Measurements from ENCODE around the gene FILIP1. TPM values are rescaled to one million over a fixed set of nuclear protein-coding genes. Genes with fewer than 3 reads are reported as not detected.

Gene FILIP1
- total RNA-seq, 2 experiments from 2014 or later = not detected

DNA sequence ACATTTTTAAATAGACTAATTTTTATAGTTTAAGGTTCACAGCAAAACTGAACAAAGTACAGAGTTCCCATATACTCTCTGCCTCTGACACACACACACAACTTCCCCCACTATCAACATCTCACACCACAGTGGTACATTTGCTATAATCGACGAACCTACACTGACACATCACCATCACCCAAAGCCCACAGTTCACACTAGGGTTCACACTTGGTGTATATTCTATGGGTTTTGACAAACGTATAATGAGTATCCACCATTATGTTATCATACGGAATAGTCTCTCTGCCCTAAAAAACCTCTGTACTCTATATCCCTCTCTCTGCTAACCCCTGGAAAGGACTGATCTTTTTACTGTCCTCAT is 224.6 kb downstream of the FILIP1 start:
- ChIA-PET CTCF (interaction anchor here (5.0 kb wide), 1 partner anchor 15 kb away, joined by 48 read pairs; the partner anchor contains the start of gene TMEM30A), POLR2A (interaction anchor here (1.3 kb wide), 1 partner anchor 14 kb away, joined by 3 read pairs; no protein-coding TSS in a partner anchor)
- DNase-seq = no peak
- no peaks in the 10 kb centered on the region for H3K27me3 Mint-ChIP-seq
- peaks cover 54% of the 10 kb centered on the region for H3K4me1 Mint-ChIP-seq (ENCODE audit: low read depth)
- peaks cover 25% of the 10 kb centered on the region for H3K36me3 Mint-ChIP-seq
- no peak overlapping the region for H3K4me3 Mint-ChIP-seq
- H3K27ac Mint-ChIP-seq = peak overlapping the region; percentile 47
- intact Hi-C loops (cut with micrococcal nuclease) = loop anchor here (1.0 kb wide), 2 partner anchors 9 to 15 kb away; partner anchors contain the start of gene TMEM30A
- H3K9me3 Mint-ChIP-seq = no peaks in the 10 kb centered on the region

- Mint-ChIP-seq H3K27ac (peak overlapping the region; percentile 47), H3K9me3 (no peaks in the 10 kb centered on the region), H3K27me3 (no peaks in the 10 kb centered on the region), H3K36me3 (peaks cover 28% of the 10 kb centered on the region), H3K4me1 (ENCODE audit: low read depth) (peaks cover 51% of the 10 kb centered on the region), H3K4me3 (no peak overlapping the region)
- ChIA-PET CTCF (interaction anchor here (0.9 to 5.0 kb wide), 12 partner anchors 11 to 260 kb away, joined by 3 to 48 read pairs (median 12); partner anchors contain the start of genes COX7A2 and TMEM30A), POLR2A (interaction anchor here (0.9 to 1.3 kb wide), 2 partner anchors 10 to 15 kb away, joined by 3 to 5 read pairs; no protein-coding TSS in a partner anchor)
- DNase-seq = peak; percentile 37
- intact Hi-C loops (cut with micrococcal nuclease) = loop anchor here (1.0 kb wide), 2 partner anchors 10 to 16 kb away; partner anchors contain the start of gene TMEM30A
Measured at GRCh38 chr6:75268121-75268987, 225.2 kb downstream of the FILIP1 start.

GRCh38 chr6:75267461-75267860 is 226.1 kb downstream of the FILIP1 start:
- CTCF ChIA-PET = interaction anchor here (0.6 to 5.0 kb wide), 19 partner anchors 8 to 1565 kb away, joined by 3 to 48 read pairs (median 5); partner anchors contain the start of genes COX7A2 and TMEM30A
- Mint-ChIP-seq H3K27ac (no peak overlapping the region), H3K9me3 (no peaks in the 10 kb centered on the region), H3K36me3 (peaks cover 27% of the 10 kb centered on the region), H3K4me3 (no peak overlapping the region), H3K4me1 (ENCODE audit: low read depth) (peaks cover 43% of the 10 kb centered on the region), H3K27me3 (no peaks in the 10 kb centered on the region)
- no peak for DNase-seq
- POLR2A ChIA-PET = interaction anchor here (0.9 to 1.3 kb wide), 2 partner anchors 11 to 16 kb away, joined by 3 to 5 read pairs; no protein-coding TSS in a partner anchor
- intact Hi-C loops (cut with micrococcal nuclease) = no loop called here

DNA sequence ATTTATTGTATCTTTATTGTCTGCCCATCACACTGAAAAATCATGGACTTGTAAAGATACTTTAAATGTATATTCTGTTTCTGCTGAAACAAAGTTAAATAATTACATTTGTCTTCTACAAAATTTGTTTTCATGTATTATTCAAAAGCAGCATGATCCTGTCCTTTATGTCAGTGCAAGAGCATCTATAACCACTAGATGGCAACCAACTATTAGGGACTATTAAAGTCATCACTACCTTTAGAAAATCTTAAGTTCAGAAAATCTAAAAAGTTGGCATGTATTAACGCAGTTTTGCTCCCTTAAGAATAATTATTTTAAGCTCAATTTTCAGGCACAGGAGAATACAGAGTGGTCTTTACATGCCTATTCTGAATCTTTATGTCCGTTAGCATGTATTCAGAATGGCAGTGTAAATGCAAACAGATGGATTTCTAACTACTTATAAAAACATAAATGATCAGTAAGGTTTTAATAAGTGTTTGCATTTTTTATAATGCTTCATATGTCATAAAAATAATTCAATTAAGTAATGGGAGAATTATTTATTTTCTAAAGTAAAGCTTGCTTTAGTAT is 226.8 kb downstream of the FILIP1 start:
- no peak for DNase-seq
- Mint-ChIP-seq H3K4me1 (ENCODE audit: low read depth) (peaks cover 38% of the 10 kb centered on the region), H3K27me3 (no peaks in the 10 kb centered on the region), H3K4me3 (no peak overlapping the region), H3K27ac (no peak overlapping the region), H3K9me3 (no peaks in the 10 kb centered on the region), H3K36me3 (peaks cover 20% of the 10 kb centered on the region)
- intact Hi-C loops (cut with micrococcal nuclease) = loop anchor here (1.0 kb wide), 2 partner anchors 30 to 259 kb away; no protein-coding TSS in a partner anchor
- POLR2A ChIA-PET = no interaction called here
- CTCF ChIA-PET = interaction anchor here (0.6 to 5.0 kb wide), 20 partner anchors 8 to 1635 kb away, joined by 3 to 48 read pairs (median 4); partner anchors contain the start of genes COX7A2 and TMEM30A

DNA sequence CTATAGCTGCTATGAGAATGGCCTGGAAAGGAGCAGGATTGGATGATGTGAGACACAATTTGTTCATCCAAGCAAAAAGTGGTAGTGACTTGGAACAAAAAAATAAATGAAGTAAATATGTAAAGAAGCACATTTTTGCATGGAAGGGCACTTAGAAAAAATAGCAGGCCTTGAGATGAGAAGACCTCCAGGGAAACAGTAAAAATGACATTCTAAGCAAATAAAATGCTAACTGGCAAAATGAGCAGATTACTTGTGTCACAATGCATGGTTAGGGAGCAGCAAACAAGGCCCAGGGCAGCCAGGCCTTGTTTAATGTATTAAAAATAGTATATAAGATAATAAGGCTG is 230.2 kb downstream of the FILIP1 start:
- H3K4me3 Mint-ChIP-seq = no peak overlapping the region
- H3K27ac Mint-ChIP-seq = no peak overlapping the region
- intact Hi-C loops (cut with micrococcal nuclease) = no loop called here
- H3K27me3 Mint-ChIP-seq = no peaks in the 10 kb centered on the region
- ChIA-PET CTCF (no interaction called here), POLR2A (no interaction called here)
- no peak for DNase-seq
- peaks cover 19% of the 10 kb centered on the region for H3K36me3 Mint-ChIP-seq
- H3K4me1 Mint-ChIP-seq (ENCODE audit: low read depth) = peaks cover 14% of the 10 kb centered on the region
- no peaks in the 10 kb centered on the region for H3K9me3 Mint-ChIP-seq

DNA sequence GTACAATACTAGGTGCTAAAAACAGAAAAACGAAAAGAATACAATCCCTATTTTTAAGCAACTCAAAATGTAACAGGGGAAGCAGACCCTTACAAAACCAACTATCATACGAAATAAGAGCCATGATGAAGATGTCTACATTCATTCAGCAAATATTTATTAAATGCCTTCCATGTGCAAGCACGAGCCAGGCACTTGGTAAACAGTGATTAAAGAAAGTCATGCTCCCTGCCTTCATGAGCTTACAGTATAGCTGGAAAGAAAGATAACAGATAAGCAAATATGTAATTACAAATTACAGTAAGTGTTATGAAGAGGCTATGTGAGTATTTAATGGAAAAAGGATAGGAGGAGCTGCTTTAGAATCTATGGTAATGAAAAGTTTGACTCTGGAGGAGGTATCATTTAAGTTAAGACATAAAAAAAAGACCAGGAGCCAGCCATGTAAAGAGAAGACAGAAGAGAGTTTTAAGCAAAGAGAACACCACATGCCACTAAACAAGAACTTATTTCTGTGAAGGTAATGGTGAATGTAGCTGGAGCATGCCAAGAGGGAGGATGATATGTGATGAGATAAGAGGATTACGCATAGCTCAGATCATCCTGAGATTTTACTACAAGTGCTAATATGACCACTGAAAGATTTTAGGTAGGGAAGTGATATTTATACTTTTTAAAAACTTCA is 230.7 kb downstream of the FILIP1 start:
- Mint-ChIP-seq H3K4me1 (ENCODE audit: low read depth) (peaks cover 8% of the 10 kb centered on the region), H3K27ac (no peak overlapping the region), H3K36me3 (peaks cover 20% of the 10 kb centered on the region), H3K27me3 (no peaks in the 10 kb centered on the region), H3K4me3 (no peak overlapping the region), H3K9me3 (no peaks in the 10 kb centered on the region)
- ChIA-PET POLR2A (no interaction called here), CTCF (no interaction called here)
- intact Hi-C loops (cut with micrococcal nuclease) = no loop called here
- no peak for DNase-seq

DNA sequence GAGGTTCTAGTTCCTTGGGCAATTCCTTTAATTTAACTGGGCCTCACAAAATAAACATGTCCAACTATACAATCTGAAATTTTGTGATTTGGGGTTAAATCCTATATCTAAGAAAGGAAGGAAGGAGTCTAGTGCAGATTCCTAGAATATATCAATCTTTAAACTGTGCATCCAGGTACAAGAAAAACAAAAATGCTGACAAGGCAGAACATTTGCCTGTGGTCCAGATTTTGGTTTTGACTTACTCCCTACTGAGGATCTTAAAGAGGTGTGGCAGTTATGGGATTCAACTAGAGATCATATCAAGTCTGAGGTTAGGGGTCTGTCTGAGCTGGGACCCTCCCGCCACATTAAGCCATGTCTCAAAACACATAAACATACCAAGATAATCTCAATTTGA is 232.3 kb downstream of the FILIP1 start:
- no peaks in the 10 kb centered on the region for H3K4me1 Mint-ChIP-seq (ENCODE audit: low read depth)
- H3K4me3 Mint-ChIP-seq = no peak overlapping the region
- CTCF ChIA-PET = interaction anchor here (1.1 kb wide), 1 partner anchor 9 kb away, joined by 3 read pairs; no protein-coding TSS in a partner anchor
- peaks cover 32% of the 10 kb centered on the region for H3K36me3 Mint-ChIP-seq
- H3K27ac Mint-ChIP-seq = no peak overlapping the region
- DNase-seq = no peak
- H3K9me3 Mint-ChIP-seq = no peaks in the 10 kb centered on the region
- H3K27me3 Mint-ChIP-seq = no peaks in the 10 kb centered on the region
- POLR2A ChIA-PET = no interaction called here
- intact Hi-C loops (cut with micrococcal nuclease) = no loop called here

DNA sequence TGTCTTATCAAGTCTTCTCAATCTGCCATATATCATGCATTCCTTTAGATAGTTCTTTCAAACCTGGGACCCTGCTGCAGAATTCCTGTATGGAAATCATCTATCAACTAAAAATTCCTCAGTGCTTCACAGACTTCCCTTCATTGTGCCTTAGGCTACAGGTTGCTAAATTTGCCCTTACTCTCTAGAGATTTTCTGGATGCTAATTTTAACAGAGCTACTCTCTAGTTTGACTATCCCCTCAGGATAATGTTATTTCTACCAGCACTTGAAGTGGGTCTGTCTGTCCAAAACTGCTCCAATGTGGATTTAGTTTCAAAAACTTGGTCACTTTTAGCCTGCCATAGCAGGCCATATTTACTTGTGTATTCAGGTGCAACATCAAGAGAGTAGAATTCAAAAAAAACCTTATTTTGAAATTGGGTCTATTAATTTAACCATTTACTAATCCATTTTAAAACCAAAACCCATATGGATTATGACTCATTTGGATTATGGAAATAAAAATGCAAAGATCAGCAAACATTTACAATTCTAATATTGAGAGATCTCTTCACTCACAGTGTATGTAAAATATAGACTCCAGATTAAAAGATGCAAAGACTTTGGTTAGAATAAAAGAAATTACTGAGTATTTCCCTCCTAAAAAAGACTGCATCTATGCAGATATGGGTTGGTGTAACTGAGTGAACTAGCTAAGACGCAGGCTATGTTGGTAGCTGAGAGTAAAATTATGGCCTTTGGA is 236.1 kb downstream of the FILIP1 start:
- Mint-ChIP-seq H3K4me1 (ENCODE audit: low read depth) (no peaks in the 10 kb centered on the region), H3K27me3 (no peaks in the 10 kb centered on the region), H3K36me3 (peaks cover 27% of the 10 kb centered on the region), H3K4me3 (no peak overlapping the region), H3K27ac (no peak overlapping the region), H3K9me3 (no peaks in the 10 kb centered on the region)
- intact Hi-C loops (cut with micrococcal nuclease) = no loop called here
- POLR2A ChIA-PET = no interaction called here
- CTCF ChIA-PET = interaction anchor here (1.9 kb wide), 1 partner anchor 40 kb away, joined by 6 read pairs; no protein-coding TSS in a partner anchor
- no peak for DNase-seq

DNA sequence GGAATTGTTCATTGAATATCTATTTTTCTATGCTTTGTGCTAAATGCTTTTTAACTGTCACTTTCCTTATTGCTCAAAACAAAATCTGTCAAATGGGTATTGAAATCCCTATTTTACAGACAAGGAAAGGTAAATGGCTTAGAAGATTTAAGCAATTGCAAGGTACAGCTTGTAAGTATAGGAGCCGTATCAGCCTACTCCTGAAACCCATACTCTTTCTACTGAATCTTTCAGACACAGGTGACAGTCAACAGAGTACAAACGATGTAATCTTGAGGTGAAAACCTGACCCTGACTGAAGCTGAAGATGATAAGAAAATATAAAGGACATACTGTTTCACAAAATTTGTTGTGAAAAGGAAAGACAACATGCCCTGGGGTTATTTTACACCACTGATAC is 243.0 kb downstream of the FILIP1 start:
- CTCF ChIA-PET = no interaction called here
- Mint-ChIP-seq H3K36me3 (peaks cover under 1% of the 10 kb centered on the region), H3K9me3 (no peaks in the 10 kb centered on the region), H3K27ac (no peak overlapping the region), H3K4me3 (no peak overlapping the region), H3K4me1 (ENCODE audit: low read depth) (peaks cover 4% of the 10 kb centered on the region), H3K27me3 (peaks cover 7% of the 10 kb centered on the region)
- DNase-seq = no peak
- POLR2A ChIA-PET = no interaction called here
- intact Hi-C loops (cut with micrococcal nuclease) = no loop called here

DNA sequence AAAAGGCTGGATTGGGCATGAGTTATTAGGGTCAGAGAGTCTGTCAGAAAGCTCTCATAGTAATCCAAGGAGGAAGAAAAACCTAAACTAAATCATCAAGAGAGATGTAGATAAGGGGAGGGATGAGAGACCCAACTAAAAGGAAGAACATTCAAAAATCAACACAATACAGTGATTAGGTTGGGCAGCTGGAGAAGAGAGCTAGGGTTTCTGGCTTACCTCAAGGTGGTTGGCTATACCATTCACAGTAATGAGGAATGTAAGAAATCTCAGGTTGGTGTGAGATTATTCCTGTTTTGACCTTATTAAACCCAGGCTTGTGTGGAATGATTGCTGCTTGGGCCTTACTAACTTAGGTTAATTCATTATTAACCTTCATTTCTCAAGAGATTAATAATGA is 243.8 kb downstream of the FILIP1 start:
- Mint-ChIP-seq H3K27me3 (peaks cover 9% of the 10 kb centered on the region), H3K4me3 (no peak overlapping the region)
- CTCF ChIA-PET = no interaction called here

GRCh38 chr6:75246386-75246785 is 247.2 kb downstream of the FILIP1 start:
- no peak overlapping the region for H3K27ac Mint-ChIP-seq
- peaks cover 21% of the 10 kb centered on the region for H3K4me1 Mint-ChIP-seq (ENCODE audit: low read depth)
- peaks cover 8% of the 10 kb centered on the region for H3K36me3 Mint-ChIP-seq
- no peaks in the 10 kb centered on the region for H3K9me3 Mint-ChIP-seq
- POLR2A ChIA-PET = no interaction called here
- H3K27me3 Mint-ChIP-seq = peaks cover 9% of the 10 kb centered on the region
- no peak for DNase-seq
- intact Hi-C loops (cut with micrococcal nuclease) = no loop called here
- H3K4me3 Mint-ChIP-seq = no peak overlapping the region
- CTCF ChIA-PET = no interaction called here

More for the DNA sequence above, 243.8 kb downstream of the FILIP1 start:
- Mint-ChIP-seq H3K4me1 (ENCODE audit: low read depth) (peaks cover 6% of the 10 kb centered on the region), H3K27ac (no peak overlapping the region), H3K9me3 (no peaks in the 10 kb centered on the region), H3K36me3 (no peaks in the 10 kb centered on the region)
- no peak for DNase-seq
- intact Hi-C loops (cut with micrococcal nuclease) = no loop called here
- POLR2A ChIA-PET = no interaction called here

All from activated CD4-positive, alpha-beta memory T cell treated with anti-CD3 and anti-CD28 coated beads for 36 hours (primary cell).